HL-60/S4 (cell line): ENCODE results near the gene MYO18B.

ENCODE experiments used
- in situ Hi-C: fragments of 300-500 bp; cut with MboI; formaldehyde crosslinking; loops from 2 replicates; pipeline ENCODE4 v1.14.3; 2022; ENCODE audit warnings: low sequenced_read_pairs

Gene MYO18B

GRCh38 chr22:25774575-25775026 is 32.6 kb downstream of the MYO18B start:
- in situ Hi-C loops, result loop anchor here (10.0 kb wide), 1 partner anchor 310 kb away; no protein-coding TSS in a partner anchor

GRCh38 chr22:25775531-25775930 is 33.5 kb downstream of the MYO18B start:
- in situ Hi-C loops, result loop anchor here (10.0 kb wide), 1 partner anchor 311 kb away; no protein-coding TSS in a partner anchor

- in situ Hi-C loops, result loop anchor here (10.0 kb wide), 1 partner anchor 313 kb away; no protein-coding TSS in a partner anchor
Measured at GRCh38 chr22:25777411-25777810, 35.4 kb downstream of the MYO18B start.

GRCh38 chr22:25777870-25778269 is 35.9 kb downstream of the MYO18B start:
- in situ Hi-C loops, result loop anchor here (10.0 kb wide), 1 partner anchor 313 kb away; no protein-coding TSS in a partner anchor

- in situ Hi-C loops, result loop anchor here (10.0 kb wide), 1 partner anchor 315 kb away; no protein-coding TSS in a partner anchor
Measured at GRCh38 chr22:25779426-25779825, 37.4 kb downstream of the MYO18B start.

- in situ Hi-C loops, result loop anchor here (10.0 kb wide), 1 partner anchor 315 kb away; no protein-coding TSS in a partner anchor
Measured at GRCh38 chr22:25779890-25780289, 37.9 kb downstream of the MYO18B start.

GRCh38 chr22:25780673-25781072 is 38.7 kb downstream of the MYO18B start:
- in situ Hi-C loops, result no loop called here

- in situ Hi-C loops, result no loop called here
Measured at GRCh38 chr22:25781801-25782200, 39.8 kb downstream of the MYO18B start.

- in situ Hi-C loops, result no loop called here
Measured at GRCh38 chr22:25782831-25783230, 40.8 kb downstream of the MYO18B start.

GRCh38 chr22:25783856-25784255 is 41.9 kb downstream of the MYO18B start:
- in situ Hi-C loops, result no loop called here

- in situ Hi-C loops, result no loop called here
Measured at GRCh38 chr22:25786165-25786564, 44.2 kb downstream of the MYO18B start.

- in situ Hi-C loops, result no loop called here
Measured at GRCh38 chr22:25791556-25791955, 49.6 kb downstream of the MYO18B start.

GRCh38 chr22:25795478-25795877 is 53.5 kb downstream of the MYO18B start:
- in situ Hi-C loops, result no loop called here

- in situ Hi-C loops, result no loop called here
Measured at GRCh38 chr22:25797498-25798290, 55.7 kb downstream of the MYO18B start.

GRCh38 chr22:25800766-25801165 is 58.8 kb downstream of the MYO18B start:
- in situ Hi-C loops, result no loop called here

- in situ Hi-C loops, result no loop called here
Measured at GRCh38 chr22:25802018-25802417, 60.0 kb downstream of the MYO18B start.

GRCh38 chr22:25804676-25805075 is 62.7 kb downstream of the MYO18B start:
- in situ Hi-C loops, result no loop called here

- in situ Hi-C loops, result no loop called here
Measured at GRCh38 chr22:25806579-25806978, 64.6 kb downstream of the MYO18B start.

GRCh38 chr22:25814685-25815084 is 72.7 kb downstream of the MYO18B start:
- in situ Hi-C loops, result no loop called here

GRCh38 chr22:25815561-25815960 is 73.6 kb downstream of the MYO18B start:
- in situ Hi-C loops, result no loop called here

- in situ Hi-C loops, result no loop called here
Measured at GRCh38 chr22:25816522-25817059, 74.6 kb downstream of the MYO18B start.
